Psoas muscle (tissue), 8 donors: Measurements from ENCODE around the gene CDH4. TPM values are rescaled to one million over a fixed set of nuclear protein-coding genes. Genes with fewer than 3 reads are reported as not detected.

ENCODE experiments used
- ATAC-seq, 4 donors: fragments of 200-7000 bp; cut with Tn5 transposase; one replicate each; pipeline ENCODE4 v1.9.1; 2020; ENCODE audit warnings: moderate library complexity in 3 of 4, mild to moderate bottlenecking in 2 of 4
- DNase-seq, 2 donors: peaks; one replicate each; pipeline ENCODE4 v3.0.0-alpha.2; 2020
- H3K27ac ChIP-seq: fragments of 200-600 bp; one replicate; pipeline ENCODE4 v1.8.0; 2022
- H3K27me3 ChIP-seq, 3 donors: fragments of 200-600 bp in 1 of 3; one replicate each; pipeline versions ENCODE4 v1.6.1 to v1.8.0; 2013 to 2022; ENCODE audit warnings: low read length in 2 of 3, mild to moderate bottlenecking in 2 of 3, moderate library complexity in 1 of 3; ENCODE audit not compliant: insufficient read depth in 3 of 3
- H3K36me3 ChIP-seq, 2 donors: fragments of 200-600 bp in 1 of 2; one replicate each; pipeline versions ENCODE4 v1.6.1 to v1.8.0; 2013 to 2022; ENCODE audit warnings: low read depth in 1 of 2, mild to moderate bottlenecking in 1 of 2, moderate library complexity in 1 of 2; ENCODE audit not compliant: insufficient read depth in 1 of 2
- H3K4me1 ChIP-seq: fragments of 200-600 bp; one replicate; pipeline ENCODE4 v1.8.0; 2022
- H3K4me3 ChIP-seq: fragments of 200-600 bp; one replicate; pipeline ENCODE4 v1.8.0; 2022; ENCODE audit warnings: mild to moderate bottlenecking
- H3K9me3 ChIP-seq: fragments of 200-600 bp; one replicate; pipeline ENCODE4 v1.8.0; 2022
- CTCF ChIP-seq: fragments of 200-600 bp; IDR thresholded peaks from one replicate; pipeline ENCODE4 v1.8.0; 2022; ENCODE audit warnings: antibody characterized with exemption
- WGBS, 3 donors: extraction: QIAGEN DNeasy Blood & Tissue Kit; methylation state at CpG; one replicate each; pipeline versions ENCODE4 v1.1.6 to v1.1.7; 2013; 5-methylcytosine and 5-hydroxymethylcytosine counted together
- intact Hi-C, 2 donors: fragments of 100-400 bp; cut with DNase I; formaldehyde crosslinking; loops; one replicate each; pipeline versions ENCODE4 v1.11.0 to v1.14.2; 2022
- polyA plus RNA-seq, 3 donors: library from polyadenylated mRNA; stranded (reverse); fragments of 200-250 nt; gene quantifications; one replicate each; pipeline ENCODE4 v1.2.3, GENCODE V29; 2013
- total RNA-seq, 4 donors: library from RNA; stranded (reverse); fragmentation: NEBNext Ultra II Directional in 2 of 4; extraction: Animal tissue kit (Norgen Biotek cat#: 25700) in 2 of 4; gene quantifications; one replicate each; pipeline versions ENCODE4 v1.2.1 to v1.2.4, GENCODE V29; 2021 to 2023
- donor health status: healthy with polysubstance abuse.
- donor health status: DM: no; HTN: no; CAD: no; lungs with moderate emphysema.
- donor health status: Bipolar disorder and iron deficiency.
- donor health status: healthy.
- donor health status: DM: yes; HTN: yes; CAD: no.
- donor health status: DM: no; HTN: no; CAD: no.
- donor health status: DM: no; HTN: no; CAD: no.
- donor health status: DM: yes; HTN: yes; CAD: no.

The CDH4 gene
- total and polyA plus RNA-seq, 7 donors: 0.26 to 1.0 (median 0.34) TPM

GRCh38 chr20:61816606-61817460, 564.8 kb downstream of the CDH4 start:
- TF ChIP-seq CTCF: no peak

GRCh38 chr20:61817575-61817974, 565.5 kb downstream of the CDH4 start:
- no peaks in the 10 kb centered on the region for H3K36me3 ChIP-seq
- WGBS, 3 donors: 68 to 82% (median 77%) methylated on average over 13 of the region's 13 CpGs
- TF ChIP-seq CTCF: no peak
- no peak overlapping the region for H3K27ac ChIP-seq
- DNase-seq (peak in 1 of 2 donors; percentile 40), ATAC-seq (no peak)
- no peaks in the 10 kb centered on the region for H3K9me3 ChIP-seq
- H3K4me3 ChIP-seq: no peak overlapping the region
- H3K4me1 ChIP-seq: no peaks in the 10 kb centered on the region
- intact Hi-C loops: no loop called here
- no peaks in the 10 kb centered on the region for H3K27me3 ChIP-seq

More at GRCh38 chr20:61816606-61817460, 564.8 kb downstream of the CDH4 start:
- Histone ChIP-seq H3K4me1 (no peaks in the 10 kb centered on the region), H3K36me3 (no peaks in the 10 kb centered on the region), H3K9me3 (no peaks in the 10 kb centered on the region), H3K4me3 (no peak overlapping the region), H3K27me3 (no peaks in the 10 kb centered on the region), H3K27ac (no peak overlapping the region)
- WGBS, 3 donors: 76 to 90% (median 83%) methylated on average over 25 of the region's 25 CpGs
- ATAC-seq: no peak
- peak in 1 of 2 donors; percentile 32 for DNase-seq
- intact Hi-C loops: no loop called here

- no peak for TF ChIP-seq CTCF
- WGBS, 3 donors: 86 to 91% (median 87%) methylated on average over 32 of the region's 32 CpGs
- Histone ChIP-seq H3K36me3 (no peaks in the 10 kb centered on the region), H3K27me3 (no peaks in the 10 kb centered on the region), H3K4me3 (no peak overlapping the region), H3K4me1 (no peaks in the 10 kb centered on the region), H3K9me3 (no peaks in the 10 kb centered on the region), H3K27ac (no peak overlapping the region)
- ATAC-seq (no peak), DNase-seq (peak; percentile 2 to 36)
- intact Hi-C loops: no loop called here
Measured at GRCh38 chr20:61818746-61819573, 566.9 kb downstream of the CDH4 start.

GRCh38 chr20:61819574-61819846, 567.4 kb downstream of the CDH4 start:
- ATAC-seq (no peak), DNase-seq (no peak)
- H3K9me3 ChIP-seq: no peaks in the 10 kb centered on the region
- no peak overlapping the region for H3K4me3 ChIP-seq
- WGBS, 3 donors: 69 to 82% (median 82%) methylated on average over 3 of the region's 3 CpGs
- intact Hi-C loops: no loop called here
- no peak for TF ChIP-seq CTCF
- no peak overlapping the region for H3K27ac ChIP-seq
- H3K36me3 ChIP-seq: no peaks in the 10 kb centered on the region
- H3K27me3 ChIP-seq: no peaks in the 10 kb centered on the region
- H3K4me1 ChIP-seq: no peaks in the 10 kb centered on the region
